GM12878 (cell line): ENCODE data around the gene CCNT2. TPM values are rescaled to one million over a fixed set of nuclear protein-coding genes. Genes with fewer than 3 reads are reported as not detected.

ENCODE experiments used
- ATAC-seq: fragments of 200-7000 bp; cut with Tn5 transposase; 3 replicates; pipeline ENCODE4 v1.9.1; 2020; ENCODE audit warnings: mild to moderate bottlenecking, moderate library complexity
- BruUV-seq: library from RNA; stranded (reverse); fragments of 400-500 nt; replicated peaks from 2 replicates; lab custom pipeline; 2021; lab: Mats Ljungman, UMichigan
- CTCF ChIA-PET: fragments of 300-600 bp; sonication (Branson Sonifier 250); formaldehyde crosslinking; extraction: SDS; loops from one replicate; lab custom pipeline; 2021; ENCODE audit warnings: inconsistent platforms; lab: Yijun Ruan, JAX
- POLR2A ChIA-PET: fragments of 350-600 bp; formaldehyde crosslinking; extraction: SDS; loops from one replicate; lab custom pipeline; 2021; ENCODE audit warnings: inconsistent platforms; lab: Charles Lee
- RAD21 ChIA-PET: fragments of 300-600 bp; sonication (Branson Sonifier 250); formaldehyde crosslinking; loops from one replicate; lab custom pipeline; 2023; ENCODE audit warnings: antibody characterized with exemption; ENCODE audit not compliant: unreplicated experiment; lab: Charles Lee
- SMC1A ChIA-PET: fragments of 300-600 bp; sonication (Branson Sonifier 250); formaldehyde crosslinking; loops from one replicate; lab custom pipeline; 2023; ENCODE audit not compliant: unreplicated experiment, uncharacterized antibody; lab: Charles Lee
- DNase-seq: peaks from one replicate; pipeline ENCODE4 v3.0.0-alpha.2; 2011; ENCODE audit warnings: low read depth, low spot score
- FAIRE-seq: peaks from 3 replicates; lab custom pipeline; 2011; peaks lifted over from hg19 to GRCh38; lab: Jason Lieb, UNC
- H2AFZ ChIP-seq: 2 replicates; pipeline ENCODE4 v1.6.0; 2011; ENCODE audit warnings: low read depth, low read length, control low read depth; ENCODE audit not compliant: control insufficient read depth
- H3K27ac ChIP-seq: 2 replicates; pipeline ENCODE4 v1.5.1; 2011; ENCODE audit warnings: control low read depth; ENCODE audit not compliant: control insufficient read depth, insufficient read depth
- H3K27me3 ChIP-seq, 2 experiments: replicated peaks in 1 of 2; 2 replicates each; pipeline versions ENCODE4 v1.6.0 to v1.6.1; 2011; ENCODE audit warnings: low read length in 1 of 2; ENCODE audit not compliant: control insufficient read depth in 2 of 2, insufficient read depth in 2 of 2
- H3K36me3 ChIP-seq, 2 experiments: 2 replicates each; pipeline ENCODE4 v1.5.1; 2011; ENCODE audit warnings: low read length in 1 of 2; ENCODE audit not compliant: control insufficient read depth in 2 of 2, insufficient read depth in 2 of 2
- H3K4me1 ChIP-seq: 2 replicates; pipeline ENCODE4 v1.6.1; 2011; ENCODE audit warnings: mild to moderate bottlenecking, low read length, moderate library complexity, mixed read lengths; ENCODE audit not compliant: control insufficient read depth, insufficient read depth
- H3K4me2 ChIP-seq: 2 replicates; pipeline ENCODE4 v1.6.0; 2011; ENCODE audit warnings: control low read depth; ENCODE audit not compliant: control insufficient read depth, insufficient read depth
- H3K4me3 ChIP-seq: fragments of 200-600 bp; sonication (generic); 2 replicates; pipeline ENCODE4 v1.5.1; 2016
- H3K79me2 ChIP-seq: 2 replicates; pipeline ENCODE4 v1.6.0; 2011; ENCODE audit warnings: low read length; ENCODE audit not compliant: control insufficient read depth, insufficient read depth
- H3K9ac ChIP-seq: 2 replicates; pipeline ENCODE4 v1.8.0; 2011; ENCODE audit warnings: low read length, control low read depth, mixed read lengths; ENCODE audit not compliant: control insufficient read depth, insufficient read depth
- H3K9me3 ChIP-seq: replicated peaks from 3 replicates; pipeline ENCODE4 v1.5.1; 2011; ENCODE audit warnings: mild to moderate bottlenecking, low read length; ENCODE audit not compliant: control insufficient read depth, insufficient read depth
- H4K20me1 ChIP-seq: 2 replicates; pipeline ENCODE4 v1.6.0; 2011; ENCODE audit not compliant: control insufficient read depth, insufficient read depth
- BRCA1 ChIP-seq: IDR thresholded peaks from 2 replicates; pipeline ENCODE4 v1.6.1; 2011; ENCODE audit warnings: low read depth, low read length, improper control_type of control experiment
- ELK1 ChIP-seq: IDR thresholded peaks from 2 replicates; pipeline ENCODE4 v1.6.1; 2012; ENCODE audit warnings: low read depth, low read length, improper control_type of control experiment
- JUNB ChIP-seq: IDR thresholded peaks from 2 replicates; pipeline ENCODE4 v1.6.1; 2016; ENCODE audit warnings: antibody characterized with exemption, mild to moderate bottlenecking
- KAT2A ChIP-seq: conservative IDR thresholded peaks from 2 replicates; pipeline ENCODE4 v1.6.1; 2011; ENCODE audit warnings: low read depth, low read length; ENCODE audit not compliant: control insufficient read depth
- MEF2A ChIP-seq: IDR thresholded peaks from 2 replicates; pipeline ENCODE4 v1.6.1; 2011; ENCODE audit warnings: low read depth, mild to moderate bottlenecking, low read length, moderate library complexity; ENCODE audit not compliant: insufficient read depth
- MEF2B ChIP-seq: fragments of 450-650 bp; IDR thresholded peaks from 2 replicates; pipeline ENCODE4 v1.6.1; 2018; ENCODE audit warnings: mild to moderate bottlenecking, moderate library complexity; ENCODE audit not compliant: partially characterized antibody, poor library complexity, severe bottlenecking
- POU2F2 ChIP-seq: IDR thresholded peaks from 3 replicates; pipeline ENCODE4 v1.6.1; 2011; ENCODE audit warnings: low read depth, mild to moderate bottlenecking, low read length, borderline replicate concordance
- RAD21 ChIP-seq: IDR thresholded peaks from 2 replicates; pipeline ENCODE4 v1.6.1; 2011; ENCODE audit warnings: mild to moderate bottlenecking, low read depth, low read length, moderate library complexity; ENCODE audit not compliant: insufficient read depth
- TCF12 ChIP-seq: IDR thresholded peaks from 2 replicates; pipeline ENCODE4 v1.6.1; 2011; ENCODE audit warnings: low read depth, mild to moderate bottlenecking, low read length
- TCF7 ChIP-seq: IDR thresholded peaks from 2 replicates; pipeline ENCODE4 v1.6.1; 2014; ENCODE audit warnings: antibody characterized with exemption, borderline replicate concordance
- WGBS: methylation state at CpG from one replicate; pipeline ENCODE4 v1.1.6; 2016; ENCODE audit warnings: low lambda C conversion rate; ENCODE audit not compliant: insufficient replicate concordance, insufficient coverage; ENCODE audit errors: missing lambda C conversion rate; 5-methylcytosine and 5-hydroxymethylcytosine counted together
- in situ Hi-C: fragments of 300-500 bp; cut with MboI; formaldehyde crosslinking; loops from 9 replicates; pipeline ENCODE4 v1.14.3; 2018; ENCODE audit warnings: mixed read lengths
- intact Hi-C: fragments of 100-400 bp; cut with micrococcal nuclease; formaldehyde crosslinking; loops from one replicate; pipeline ENCODE4 v1.14.2; 2022; ENCODE audit not compliant: unreplicated experiment
- polyA plus RNA-seq, 11 experiments: library from polyadenylated mRNA; depleted of rRNA in 4 of 11; unstranded in 6 of 11; stranded (reverse) in 5 of 11; fragments of >200 nt; fragmentation: Nextera tagmentation in 4 of 11; fragmentation: Illumina TruSeq in 1 of 11; extraction: Ambion mirVana in 4 of 11; extraction: Trizol in 1 of 11; gene quantifications; 1 replicate in 1 of 11; 2 replicates in 10 of 11; pipeline versions ENCODE4 v1.2.1 to v1.2.3, GENCODE V29; 2011 to 2016; ENCODE audit warnings: inconsistent platforms in 2 of 11, missing spikeins in 2 of 11, low read depth in 1 of 11
- total RNA-seq, 4 experiments: library from RNA; depleted of rRNA in 3 of 4; stranded (reverse); fragments of >200 nt in 3 of 4; fragmentation: Illumina TruSeq in 1 of 4; extraction: Trizol in 1 of 4; gene quantifications; 2 replicates each; pipeline versions ENCODE4 v1.2.1 to v1.2.3, GENCODE V29; 2013 to 2021
- TF ChIP-seq, protein P1 (sequence below): fragments of 450-650 bp; IDR thresholded peaks from 2 replicates; pipeline ENCODE4 v1.6.1; 2018; ENCODE audit warnings: mild to moderate bottlenecking, low read depth, moderate library complexity; ENCODE audit not compliant: partially characterized antibody
- TF ChIP-seq, protein P2 (sequence below): fragments of 450-650 bp; formaldehyde crosslinking; IDR thresholded peaks from 2 replicates; pipeline ENCODE4 v1.4.0; 2020; ENCODE audit warnings: mild to moderate bottlenecking, moderate library complexity
- TF ChIP-seq, protein P3 (sequence below): IDR thresholded peaks from 2 replicates; pipeline ENCODE4 v1.6.1; 2012; ENCODE audit warnings: low read depth, low read length, improper control_type of control experiment

The CCNT2 gene
- total and polyA plus RNA-seq, 10 of the 15 experiments (the other 5 are each of a cell fraction or from before 2014, with no cell fraction given), result 6.0 to 25.6 (median 20.0) TPM

- TF ChIP-seq, protein P1, sequence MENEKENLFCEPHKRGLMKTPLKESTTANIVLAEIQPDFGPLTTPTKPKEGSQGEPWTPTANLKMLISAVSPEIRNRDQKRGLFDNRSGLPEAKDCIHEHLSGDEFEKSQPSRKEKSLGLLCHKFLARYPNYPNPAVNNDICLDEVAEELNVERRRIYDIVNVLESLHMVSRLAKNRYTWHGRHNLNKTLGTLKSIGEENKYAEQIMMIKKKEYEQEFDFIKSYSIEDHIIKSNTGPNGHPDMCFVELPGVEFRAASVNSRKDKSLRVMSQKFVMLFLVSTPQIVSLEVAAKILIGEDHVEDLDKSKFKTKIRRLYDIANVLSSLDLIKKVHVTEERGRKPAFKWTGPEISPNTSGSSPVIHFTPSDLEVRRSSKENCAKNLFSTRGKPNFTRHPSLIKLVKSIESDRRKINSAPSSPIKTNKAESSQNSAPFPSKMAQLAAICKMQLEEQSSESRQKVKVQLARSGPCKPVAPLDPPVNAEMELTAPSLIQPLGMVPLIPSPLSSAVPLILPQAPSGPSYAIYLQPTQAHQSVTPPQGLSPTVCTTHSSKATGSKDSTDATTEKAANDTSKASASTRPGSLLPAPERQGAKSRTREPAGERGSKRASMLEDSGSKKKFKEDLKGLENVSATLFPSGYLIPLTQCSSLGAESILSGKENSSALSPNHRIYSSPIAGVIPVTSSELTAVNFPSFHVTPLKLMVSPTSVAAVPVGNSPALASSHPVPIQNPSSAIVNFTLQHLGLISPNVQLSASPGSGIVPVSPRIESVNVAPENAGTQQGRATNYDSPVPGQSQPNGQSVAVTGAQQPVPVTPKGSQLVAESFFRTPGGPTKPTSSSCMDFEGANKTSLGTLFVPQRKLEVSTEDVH, result no peak
- TF ChIP-seq ELK1, result no peak
- no peak for TF ChIP-seq JUNB
- TF ChIP-seq, all 136 proteins: peak for 0
Observed at GRCh38 chr2:134936691-134937090, 18.1 kb downstream of the CCNT2 start (continued).

- Histone ChIP-seq H3K9ac (no peak overlapping the region), H3K27me3 (no peaks in the 10 kb centered on the region), H3K9me3 (no peaks in the 10 kb centered on the region), H3K4me1 (peaks cover 14% of the 10 kb centered on the region), H3K36me3 (peaks cover 7 to 33% of the 10 kb centered on the region in 2 experiments), H3K79me2 (peaks cover 6% of the 10 kb centered on the region), H2AFZ (no peak overlapping the region), H4K20me1 (no peaks in the 10 kb centered on the region; the same call in 1 of the 2 replicates), H3K27ac (peak overlapping the region; percentile 28; the same call in 1 of the 2 replicates), H3K4me2 (peak overlapping the region; percentile 40), H3K4me3 (no peak overlapping the region)
- SMC1A ChIA-PET, result interaction anchor here (1.5 kb wide), 1 partner anchor 26 kb away, joined by 4 read pairs; no protein-coding TSS in a partner anchor
- intact Hi-C loops (no loop called here), in situ Hi-C loops (no loop called here)
- POLR2A ChIA-PET, result no interaction called here
- peak; percentile 93 for ATAC-seq
- WGBS, result 3% methylated on average over 2 of the region's 2 CpGs
- CTCF ChIA-PET, result interaction anchor here (0.8 to 1.1 kb wide), 2 partner anchors 16 to 61 kb away, joined by 3 to 5 read pairs; no protein-coding TSS in a partner anchor
- no peak for FAIRE-seq
- RAD21 ChIA-PET, result no interaction called here
- DNase-seq, result peak; percentile 9
- BruUV-seq, result no TSS peak
- TF ChIP-seq POU2F2, result peak; percentile 69; the same call in 1 of the 3 replicates
- TF ChIP-seq MEF2B, result peak; percentile 76
- TF ChIP-seq, protein P2, sequence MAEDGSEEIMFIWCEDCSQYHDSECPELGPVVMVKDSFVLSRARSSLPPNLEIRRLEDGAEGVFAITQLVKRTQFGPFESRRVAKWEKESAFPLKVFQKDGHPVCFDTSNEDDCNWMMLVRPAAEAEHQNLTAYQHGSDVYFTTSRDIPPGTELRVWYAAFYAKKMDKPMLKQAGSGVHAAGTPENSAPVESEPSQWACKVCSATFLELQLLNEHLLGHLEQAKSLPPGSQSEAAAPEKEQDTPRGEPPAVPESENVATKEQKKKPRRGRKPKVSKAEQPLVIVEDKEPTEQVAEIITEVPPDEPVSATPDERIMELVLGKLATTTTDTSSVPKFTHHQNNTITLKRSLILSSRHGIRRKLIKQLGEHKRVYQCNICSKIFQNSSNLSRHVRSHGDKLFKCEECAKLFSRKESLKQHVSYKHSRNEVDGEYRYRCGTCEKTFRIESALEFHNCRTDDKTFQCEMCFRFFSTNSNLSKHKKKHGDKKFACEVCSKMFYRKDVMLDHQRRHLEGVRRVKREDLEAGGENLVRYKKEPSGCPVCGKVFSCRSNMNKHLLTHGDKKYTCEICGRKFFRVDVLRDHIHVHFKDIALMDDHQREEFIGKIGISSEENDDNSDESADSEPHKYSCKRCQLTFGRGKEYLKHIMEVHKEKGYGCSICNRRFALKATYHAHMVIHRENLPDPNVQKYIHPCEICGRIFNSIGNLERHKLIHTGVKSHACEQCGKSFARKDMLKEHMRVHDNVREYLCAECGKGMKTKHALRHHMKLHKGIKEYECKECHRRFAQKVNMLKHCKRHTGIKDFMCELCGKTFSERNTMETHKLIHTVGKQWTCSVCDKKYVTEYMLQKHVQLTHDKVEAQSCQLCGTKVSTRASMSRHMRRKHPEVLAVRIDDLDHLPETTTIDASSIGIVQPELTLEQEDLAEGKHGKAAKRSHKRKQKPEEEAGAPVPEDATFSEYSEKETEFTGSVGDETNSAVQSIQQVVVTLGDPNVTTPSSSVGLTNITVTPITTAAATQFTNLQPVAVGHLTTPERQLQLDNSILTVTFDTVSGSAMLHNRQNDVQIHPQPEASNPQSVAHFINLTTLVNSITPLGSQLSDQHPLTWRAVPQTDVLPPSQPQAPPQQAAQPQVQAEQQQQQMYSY (CRISPR knock-in tag), result no peak
- TF ChIP-seq TCF12, result no peak
- TF ChIP-seq, protein P3, sequence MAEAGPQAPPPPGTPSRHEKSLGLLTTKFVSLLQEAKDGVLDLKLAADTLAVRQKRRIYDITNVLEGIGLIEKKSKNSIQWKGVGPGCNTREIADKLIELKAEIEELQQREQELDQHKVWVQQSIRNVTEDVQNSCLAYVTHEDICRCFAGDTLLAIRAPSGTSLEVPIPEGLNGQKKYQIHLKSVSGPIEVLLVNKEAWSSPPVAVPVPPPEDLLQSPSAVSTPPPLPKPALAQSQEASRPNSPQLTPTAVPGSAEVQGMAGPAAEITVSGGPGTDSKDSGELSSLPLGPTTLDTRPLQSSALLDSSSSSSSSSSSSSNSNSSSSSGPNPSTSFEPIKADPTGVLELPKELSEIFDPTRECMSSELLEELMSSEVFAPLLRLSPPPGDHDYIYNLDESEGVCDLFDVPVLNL, result no peak
- TF ChIP-seq KAT2A, result no peak
- TF ChIP-seq MEF2A, result no peak
- TF ChIP-seq RAD21, result no peak
- TF ChIP-seq TCF7, result no peak
- no peak for TF ChIP-seq BRCA1
Observed at GRCh38 chr2:134943540-134943939, 24.9 kb downstream of the CCNT2 start.
